ENCODE results near the gene MEX3D. TPM values are rescaled to one million over a fixed set of nuclear protein-coding genes. Genes with fewer than 3 reads are reported as not detected.

The MEX3D gene
- total RNA-seq, 2 experiments from 2014 or later, result 11.9 to 13.6 TPM

GRCh38 chr19:1513499-1514294, 54.4 kb downstream of the MEX3D start:
- BruUV-seq (replicated peaks), result no TSS peak
- no peak overlapping the region for H3K4me3 ChIP-seq (ENCODE audit: low read depth, low read length, poor library complexity, severe bottlenecking)
- H4K20me1 ChIP-seq (ENCODE audit: insufficient read depth, low read length), result no peaks in the 10 kb centered on the region
- ChIA-PET POLR2A (interaction anchor here (0.7 kb wide), 1 partner anchor 94 kb away, joined by 5 read pairs; no protein-coding TSS in a partner anchor), CTCF (ENCODE audit: unreplicated experiment) (no interaction called here)
- TF ChIP-seq, protein P1, sequence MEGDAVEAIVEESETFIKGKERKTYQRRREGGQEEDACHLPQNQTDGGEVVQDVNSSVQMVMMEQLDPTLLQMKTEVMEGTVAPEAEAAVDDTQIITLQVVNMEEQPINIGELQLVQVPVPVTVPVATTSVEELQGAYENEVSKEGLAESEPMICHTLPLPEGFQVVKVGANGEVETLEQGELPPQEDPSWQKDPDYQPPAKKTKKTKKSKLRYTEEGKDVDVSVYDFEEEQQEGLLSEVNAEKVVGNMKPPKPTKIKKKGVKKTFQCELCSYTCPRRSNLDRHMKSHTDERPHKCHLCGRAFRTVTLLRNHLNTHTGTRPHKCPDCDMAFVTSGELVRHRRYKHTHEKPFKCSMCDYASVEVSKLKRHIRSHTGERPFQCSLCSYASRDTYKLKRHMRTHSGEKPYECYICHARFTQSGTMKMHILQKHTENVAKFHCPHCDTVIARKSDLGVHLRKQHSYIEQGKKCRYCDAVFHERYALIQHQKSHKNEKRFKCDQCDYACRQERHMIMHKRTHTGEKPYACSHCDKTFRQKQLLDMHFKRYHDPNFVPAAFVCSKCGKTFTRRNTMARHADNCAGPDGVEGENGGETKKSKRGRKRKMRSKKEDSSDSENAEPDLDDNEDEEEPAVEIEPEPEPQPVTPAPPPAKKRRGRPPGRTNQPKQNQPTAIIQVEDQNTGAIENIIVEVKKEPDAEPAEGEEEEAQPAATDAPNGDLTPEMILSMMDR (conservative IDR thresholded peaks at IDR 0.05; ENCODE audit: low read length), result peak; percentile 76
- TF ChIP-seq EZH2phosphoT487 (IDR thresholded peaks at IDR 0.05; ENCODE audit: borderline replicate concordance, low read depth, low read length), result no peak
- H3K27ac ChIP-seq (ENCODE audit: low read depth, low read length, poor library complexity, severe bottlenecking), result no peak overlapping the region
- no peaks in the 10 kb centered on the region for H3K9me2 ChIP-seq (ENCODE audit: insufficient read depth, low read length)
- no peak overlapping the region for H2AFZ ChIP-seq (ENCODE audit: low read length)
- intact Hi-C loops (cut with micrococcal nuclease; ENCODE audit: unreplicated experiment), result no loop called here
- H3K4me2 ChIP-seq (ENCODE audit: low read length), result no peak overlapping the region
- H3K79me2 ChIP-seq (ENCODE audit: insufficient read depth, low read depth, low read length), result no peaks in the 10 kb centered on the region
- H3K9me3 ChIP-seq (ENCODE audit: low read length), result no peaks in the 10 kb centered on the region
- no peaks in the 10 kb centered on the region for H3K4me1 ChIP-seq (ENCODE audit: insufficient read depth, low read length, poor library complexity, severe bottlenecking)
- no peaks in the 10 kb centered on the region for H3K36me3 ChIP-seq (ENCODE audit: insufficient read depth, low read length)
- DNase-seq (ENCODE audit: low spot score), result peak; percentile 55

DNA sequence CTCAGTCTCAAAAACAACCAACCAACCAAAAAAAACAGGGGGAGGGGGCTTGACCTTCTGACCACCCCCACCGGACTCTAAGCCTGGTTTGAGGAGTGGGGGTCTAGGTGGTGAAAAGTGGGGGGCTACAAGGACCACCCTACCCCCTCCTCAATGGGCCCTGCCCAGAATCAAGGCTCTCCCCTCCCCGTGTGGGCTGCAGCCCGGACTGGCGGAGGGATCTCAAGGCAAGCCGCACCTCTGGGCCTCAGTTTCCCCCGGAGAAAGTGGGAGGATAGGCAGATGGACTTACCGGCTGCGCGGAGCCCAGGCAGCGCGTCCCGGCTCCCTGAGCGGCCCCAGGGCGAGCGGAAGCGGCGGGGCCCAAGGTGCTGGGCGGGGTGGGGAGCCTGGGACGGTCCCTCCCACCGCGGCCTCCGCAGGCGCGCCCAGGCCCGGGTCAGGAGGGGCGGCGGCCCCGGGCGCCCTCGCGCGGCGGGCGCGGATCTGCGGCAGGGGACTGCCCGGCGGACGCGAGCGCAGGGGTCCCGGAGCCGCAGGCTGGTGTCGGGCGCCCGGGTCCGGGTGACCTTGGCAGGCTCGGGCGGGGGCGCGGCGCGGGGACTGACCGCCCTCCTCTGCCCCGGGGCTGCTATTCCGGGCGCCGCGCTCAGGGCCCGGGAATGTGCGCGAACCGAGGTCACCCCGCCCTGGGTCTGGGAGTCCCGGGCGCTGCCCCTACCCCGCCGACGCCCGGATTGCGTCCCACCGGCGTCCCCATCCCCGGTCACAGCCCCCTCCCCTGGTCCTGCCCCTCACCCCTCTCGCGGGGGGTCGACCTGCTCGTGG, 55.2 kb downstream of the MEX3D start, which contains the start of gene ADAMTSL5:
Gene ADAMTSL5, minus strand, starts transcription at position 349 of the 828 bp plus-strand sequence. CDS start 2,076 bp downstream, outside the sequence.
- no peaks in the 10 kb centered on the region for H3K36me3 ChIP-seq (ENCODE audit: insufficient read depth, low read length)
- TF ChIP-seq EZH2phosphoT487 (IDR thresholded peaks at IDR 0.05; ENCODE audit: borderline replicate concordance, low read depth, low read length), result no peak
- TF ChIP-seq, protein P1 (conservative IDR thresholded peaks at IDR 0.05; ENCODE audit: low read length), result no peak
- intact Hi-C loops (cut with micrococcal nuclease; ENCODE audit: unreplicated experiment), result no loop called here
- no peak within 1 kb of the TSS for H3K4me2 ChIP-seq (ENCODE audit: low read length)
- peaks cover 4% of the 10 kb centered on the region for H3K4me1 ChIP-seq (ENCODE audit: insufficient read depth, low read length, poor library complexity, severe bottlenecking)
- no peak within 1 kb of the TSS for H2AFZ ChIP-seq (ENCODE audit: low read length)
- H3K9me2 ChIP-seq (ENCODE audit: insufficient read depth, low read length), result no peaks in the 10 kb centered on the region
- H3K9me3 ChIP-seq (ENCODE audit: low read length), result no peaks in the 10 kb centered on the region
- H3K79me2 ChIP-seq (ENCODE audit: insufficient read depth, low read depth, low read length), result no peaks in the 10 kb centered on the region
- ChIA-PET POLR2A (no interaction called here), CTCF (ENCODE audit: unreplicated experiment) (no interaction called here)
- no peaks in the 10 kb centered on the region for H4K20me1 ChIP-seq (ENCODE audit: insufficient read depth, low read length)
- BruUV-seq (replicated peaks), result no TSS peak
- DNase-seq (ENCODE audit: low spot score), result no peak
- H3K27ac ChIP-seq (ENCODE audit: low read depth, low read length, poor library complexity, severe bottlenecking), result no peak within 1 kb of the TSS
- no peak within 1 kb of the TSS for H3K4me3 ChIP-seq (ENCODE audit: low read depth, low read length, poor library complexity, severe bottlenecking)

All from OCI-LY7 (cell line).